ENCODE results near the gene SPTBN4. TPM values are rescaled to one million over a fixed set of nuclear protein-coding genes. Genes with fewer than 3 reads are reported as not detected.
A peak's percentile ranks its signal among the peaks of the same experiment; 100 is the strongest.
"Not testable (repeated sequence)": the region's sequence is repeated elsewhere in the genome, so short reads cannot be mapped to it uniquely, and the experiment has no call there.

The SPTBN4 gene
- total RNA-seq, 1 donor from 2014 or later: 6.1 TPM

GRCh38 chr19:40438284-40438683 lies 28.5 kb upstream of the SPTBN4 start:
- DNase-seq (ENCODE audit: low spot score): no peak

GRCh38 chr19:40441719-40442253 lies 25.0 kb upstream of the SPTBN4 start:
- no peak for DNase-seq (ENCODE audit: low spot score)

GRCh38 chr19:40442328-40443130 lies 24.3 kb upstream of the SPTBN4 start:
- DNase-seq (ENCODE audit: low spot score): no peak

- peak; percentile 99 for DNase-seq (ENCODE audit: low spot score)
Measured at GRCh38 chr19:40443131-40443999, 23.4 kb upstream of the SPTBN4 start.

GRCh38 chr19:40444000-40444824 lies 22.6 kb upstream of the SPTBN4 start, which contains the start of gene SERTAD3:
Gene SERTAD3 (minus strand): TSS chr19:40444335. CDS start chr19:40442080, 2,255 bp downstream.
- DNase-seq (ENCODE audit: low spot score): peak; percentile 99

GRCh38 chr19:40444825-40445312 lies 21.9 kb upstream of the SPTBN4 start:
- no peak for DNase-seq (ENCODE audit: low spot score)

- no peak for DNase-seq (ENCODE audit: low spot score)
Measured at GRCh38 chr19:40445780-40446262, 21.0 kb upstream of the SPTBN4 start.

GRCh38 chr19:40446263-40446784 lies 20.5 kb upstream of the SPTBN4 start:
- DNase-seq (ENCODE audit: low spot score): no peak

- DNase-seq (ENCODE audit: low spot score): no peak
Measured at GRCh38 chr19:40449506-40449905, 17.3 kb upstream of the SPTBN4 start.

GRCh38 chr19:40450664-40451063 lies 16.1 kb upstream of the SPTBN4 start:
- no peak for DNase-seq (ENCODE audit: low spot score)

GRCh38 chr19:40452016-40452415 lies 14.8 kb upstream of the SPTBN4 start:
- DNase-seq (ENCODE audit: low spot score): no peak

GRCh38 chr19:40453151-40453735 lies 13.6 kb upstream of the SPTBN4 start:
- no peak for DNase-seq (ENCODE audit: low spot score)

- not testable (repeated sequence) for DNase-seq (ENCODE audit: low spot score)
Measured at GRCh38 chr19:40453943-40454342, 12.9 kb upstream of the SPTBN4 start.

GRCh38 chr19:40457048-40457447 lies 9.8 kb upstream of the SPTBN4 start:
- no peak for DNase-seq (ENCODE audit: low spot score)

GRCh38 chr19:40457953-40458596 lies 8.7 kb upstream of the SPTBN4 start:
- DNase-seq (ENCODE audit: low spot score): no peak

GRCh38 chr19:40458597-40458974 lies 8.2 kb upstream of the SPTBN4 start:
- no peak for DNase-seq (ENCODE audit: low spot score)

- DNase-seq (ENCODE audit: low spot score): no peak
Measured at GRCh38 chr19:40460185-40460584, 6.6 kb upstream of the SPTBN4 start.

GRCh38 chr19:40461669-40462221 lies 5.1 kb upstream of the SPTBN4 start:
- DNase-seq (ENCODE audit: low spot score): no peak

- DNase-seq (ENCODE audit: low spot score): not testable (repeated sequence)
Measured at GRCh38 chr19:40463587-40464037, 3.2 kb upstream of the SPTBN4 start.

Data from mesenteric fat pad (tissue), 1 donor.